GM10248 (cell line): ENCODE measurements around the gene WDR43.

ENCODE experiments used
- CTCF ChIA-PET: fragments of 300-600 bp; sonication (Branson Sonifier 250); formaldehyde crosslinking; extraction: SDS; loops from one replicate; lab custom pipeline; 2021; ENCODE audit warnings: antibody characterized with exemption; lab: Yijun Ruan, JAX
- POLR2A ChIA-PET: fragments of 350-650 bp; sonication (Branson Sonifier 250); formaldehyde crosslinking; extraction: SDS; loops from one replicate; lab custom pipeline; 2020; ENCODE audit warnings: antibody characterized with exemption; lab: Yijun Ruan, JAX
- DNase-seq: peaks from one replicate; pipeline ENCODE4 v3.0.0; 2012; ENCODE audit errors: extremely low spot score
- CTCF ChIP-seq: IDR thresholded peaks from 2 replicates; pipeline ENCODE4 v1.5.1; 2012; ENCODE audit warnings: mild to moderate bottlenecking, low read depth; ENCODE audit errors: extremely low read depth, missing control alignments, control extremely low read depth

The WDR43 gene

GRCh38 chr2:28898048-28898447 lies 3.6 kb downstream of the WDR43 start:
- TF ChIP-seq CTCF = no peak
- CTCF ChIA-PET = no interaction called here
- POLR2A ChIA-PET = no interaction called here
- no peak for DNase-seq

- TF ChIP-seq CTCF = no peak
- ChIA-PET CTCF (interaction anchor here (0.9 to 1.8 kb wide), 3 partner anchors 12 to 307 kb away, joined by 3 to 4 read pairs (median 3); no protein-coding TSS in a partner anchor), POLR2A (no interaction called here)
- no peak for DNase-seq
These were observed 6.7 kb downstream of the WDR43 start for GRCh38 chr2:28901202-28901601.

GRCh38 chr2:28901841-28902240 lies 7.4 kb downstream of the WDR43 start:
- CTCF ChIA-PET = interaction anchor here (0.9 to 1.8 kb wide), 2 partner anchors 11 to 25 kb away, joined by 3 to 4 read pairs; no protein-coding TSS in a partner anchor
- no peak for TF ChIP-seq CTCF
- no peak for DNase-seq
- POLR2A ChIA-PET = no interaction called here

- no peak for DNase-seq
- ChIA-PET POLR2A (no interaction called here), CTCF (interaction anchor here (1.8 kb wide), 1 partner anchor 11 kb away, joined by 4 read pairs; no protein-coding TSS in a partner anchor)
- no peak for TF ChIP-seq CTCF
These were observed 8.1 kb downstream of the WDR43 start for GRCh38 chr2:28902584-28902983.

- CTCF ChIA-PET = interaction anchor here (1.2 kb wide), 1 partner anchor 35 kb away, joined by 3 read pairs; no protein-coding TSS in a partner anchor
- DNase-seq = no peak
- POLR2A ChIA-PET = no interaction called here
- TF ChIP-seq CTCF = no peak
These were observed 9.8 kb downstream of the WDR43 start for GRCh38 chr2:28904295-28904694.

GRCh38 chr2:28904802-28905457 lies 10.5 kb downstream of the WDR43 start:
- ChIA-PET CTCF (interaction anchor here (1.2 to 1.6 kb wide), 3 partner anchors 11 to 36 kb away, joined by 3 read pairs; partner anchors contain the start of gene WDR43), POLR2A (no interaction called here)
- TF ChIP-seq CTCF = no peak
- DNase-seq = no peak

GRCh38 chr2:28905533-28905932 lies 11.1 kb downstream of the WDR43 start:
- POLR2A ChIA-PET = no interaction called here
- CTCF ChIA-PET = interaction anchor here (1.4 to 1.6 kb wide), 2 partner anchors 12 to 16 kb away, joined by 3 read pairs; partner anchors contain the start of gene WDR43
- TF ChIP-seq CTCF = no peak
- no peak for DNase-seq
